HG03045 (cell line): ENCODE data around the gene PPOX.

Experiments used
- ATAC-seq: cut with Tn5 transposase; IDR thresholded peaks from one replicate; pipeline ENCODE4 v1.9.1; 2021; ENCODE audit warnings: mild to moderate bottlenecking, moderate library complexity; ENCODE audit not compliant: unreplicated experiment

Gene PPOX

DNA sequence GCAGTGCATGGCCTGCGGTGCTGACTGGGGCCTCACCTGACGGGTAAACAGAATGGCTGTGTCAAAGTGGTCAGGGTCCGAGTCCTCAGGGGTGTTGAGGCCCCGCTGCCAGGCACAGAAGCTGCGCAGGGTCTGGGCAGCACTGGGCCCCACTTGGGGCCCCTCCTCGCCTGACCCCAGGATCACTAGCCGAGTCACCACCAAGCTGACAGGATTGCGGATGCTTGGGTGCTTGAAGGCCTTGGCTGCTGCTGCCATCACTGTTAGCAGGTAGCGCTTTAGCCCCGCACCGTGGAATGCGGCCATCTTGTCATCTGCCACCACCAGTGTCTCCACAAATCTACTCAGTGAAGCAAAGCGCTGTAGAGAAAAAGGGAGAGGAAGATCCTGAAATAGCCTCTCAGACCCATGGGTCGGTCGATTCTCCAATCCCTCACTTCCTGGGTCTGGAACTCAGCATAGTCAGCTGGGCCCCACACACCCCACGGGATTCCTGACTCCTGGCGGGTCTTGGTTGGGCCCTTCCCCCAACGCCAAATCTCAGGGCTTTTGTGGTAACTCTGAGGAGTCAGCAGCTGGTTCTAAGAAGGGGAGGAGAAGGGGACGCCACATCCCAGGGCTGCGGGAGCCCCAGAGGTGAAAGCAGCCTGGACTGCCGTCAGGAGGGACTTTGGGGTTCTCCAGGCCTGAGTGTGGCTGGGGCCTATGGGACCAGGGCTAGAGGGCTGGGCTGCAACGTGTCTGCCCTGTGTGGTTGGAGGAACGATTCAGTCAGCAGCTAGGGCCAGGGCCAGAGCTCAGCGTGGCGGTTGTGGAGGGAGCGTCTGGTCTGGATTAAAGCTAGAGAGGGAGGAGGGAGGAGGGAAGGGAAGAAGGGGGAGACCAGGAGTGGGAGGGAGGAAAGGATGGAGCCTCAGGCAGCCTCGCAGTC is 30.6 kb downstream of the PPOX start:
- no peak for ATAC-seq

- ATAC-seq = no peak
These were observed 31.5 kb downstream of the PPOX start for GRCh38 chr1:161197560-161198193.

- no peak for ATAC-seq
These were observed 32.1 kb downstream of the PPOX start for GRCh38 chr1:161198194-161198896.

DNA sequence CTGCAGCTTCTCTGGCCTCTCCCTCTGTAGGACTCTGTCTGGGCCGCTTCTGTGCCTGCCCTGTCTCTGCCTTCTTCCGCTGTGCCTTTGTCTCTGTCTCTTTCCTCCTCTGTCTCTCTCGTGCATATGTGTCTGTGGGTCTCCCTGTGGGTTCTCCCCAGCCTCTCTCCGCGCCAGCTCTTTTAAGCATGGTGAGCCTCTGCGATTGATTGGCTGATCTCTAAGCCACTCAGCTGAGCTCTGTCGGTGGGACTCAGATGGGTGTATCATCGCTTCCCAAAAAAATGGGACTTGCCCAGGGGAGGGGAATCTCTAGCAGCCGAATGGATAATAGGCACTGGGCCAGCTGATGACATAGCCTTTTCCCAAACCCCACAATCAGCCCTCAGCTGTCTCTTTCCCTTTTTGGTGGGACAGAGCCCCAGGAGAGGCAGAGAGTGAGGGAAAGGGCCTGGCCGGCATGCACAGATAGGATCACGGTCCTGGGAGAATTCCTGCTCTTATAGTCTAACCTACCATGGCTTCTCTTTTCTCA is 32.7 kb downstream of the PPOX start, which contains the start of gene ADAMTS4:
Gene ADAMTS4 (minus strand): TSS at position 158 of the 535 bp plus-strand sequence. CDS start 427 bp downstream, outside the sequence.
- no peak for ATAC-seq

GRCh38 chr1:161199506-161200139 is 33.4 kb downstream of the PPOX start:
- ATAC-seq = no peak

DNA sequence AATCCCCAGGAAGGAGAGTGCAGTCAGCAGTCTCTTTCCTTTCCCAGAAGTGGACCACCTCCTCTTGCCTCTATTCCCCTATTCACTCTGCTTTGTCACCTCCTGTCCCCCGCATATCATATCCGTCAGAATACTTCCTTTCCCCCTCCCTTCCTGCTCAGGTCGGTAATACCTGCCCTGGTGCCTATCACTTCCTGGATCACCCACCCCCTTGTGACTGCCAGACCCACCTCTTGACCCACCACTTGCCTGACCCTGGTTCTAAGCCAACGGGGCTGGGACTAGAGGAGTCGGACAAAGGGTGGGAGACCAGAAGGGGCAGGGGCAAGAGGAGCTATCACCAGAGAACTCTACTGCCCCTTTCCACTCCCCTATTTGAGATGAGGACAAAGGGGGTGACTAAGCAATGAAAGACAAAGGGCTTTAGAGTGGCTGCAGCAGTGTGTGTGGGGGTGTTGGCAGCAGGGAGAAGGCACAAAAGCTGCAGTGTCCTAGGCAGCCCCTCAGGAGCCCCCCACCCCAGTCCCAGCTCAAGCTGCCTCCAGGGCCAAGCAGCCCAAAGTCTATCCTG is 34.3 kb downstream of the PPOX start:
- no peak for ATAC-seq

DNA sequence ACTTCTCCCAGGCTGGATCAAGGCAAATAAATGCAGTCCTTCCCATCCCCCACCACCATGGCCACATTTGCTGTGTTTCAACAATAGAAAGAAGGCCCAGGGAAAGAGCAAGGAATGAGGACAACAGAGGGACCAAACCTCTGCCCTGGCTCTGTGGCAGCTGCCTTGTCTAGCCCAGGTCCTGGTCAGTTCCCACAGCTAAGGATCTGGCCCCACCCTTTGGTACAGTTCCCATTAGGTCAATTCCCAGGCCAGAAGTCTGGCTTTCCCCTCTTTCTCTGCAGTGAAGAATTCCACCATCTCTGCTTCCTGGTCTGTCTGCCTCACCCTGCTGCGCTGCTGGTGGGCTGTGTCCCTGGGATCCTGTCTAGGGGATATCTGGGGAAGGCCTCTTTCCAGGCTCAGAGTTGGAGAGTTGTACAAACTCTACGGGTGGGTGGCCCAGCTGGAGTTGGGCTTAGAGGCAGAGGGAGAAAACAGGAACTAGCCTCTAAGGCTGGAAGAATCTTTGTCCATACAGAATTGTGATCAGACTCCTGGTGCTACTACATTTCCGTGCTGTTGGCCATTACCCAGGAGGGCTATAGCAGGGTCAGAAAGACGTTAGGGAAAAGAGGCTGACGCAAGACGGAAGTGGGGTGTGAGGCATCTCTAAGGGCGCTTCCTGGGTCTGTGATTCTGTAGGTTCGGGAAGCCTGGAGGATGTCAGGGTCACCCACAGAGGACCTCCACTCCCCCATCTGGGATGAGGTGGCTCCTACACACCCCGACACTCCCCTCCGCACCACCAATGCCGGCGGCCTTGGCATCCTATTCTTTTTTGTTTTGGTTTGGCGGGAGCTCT is 35.0 kb downstream of the PPOX start:
- no peak for ATAC-seq

DNA sequence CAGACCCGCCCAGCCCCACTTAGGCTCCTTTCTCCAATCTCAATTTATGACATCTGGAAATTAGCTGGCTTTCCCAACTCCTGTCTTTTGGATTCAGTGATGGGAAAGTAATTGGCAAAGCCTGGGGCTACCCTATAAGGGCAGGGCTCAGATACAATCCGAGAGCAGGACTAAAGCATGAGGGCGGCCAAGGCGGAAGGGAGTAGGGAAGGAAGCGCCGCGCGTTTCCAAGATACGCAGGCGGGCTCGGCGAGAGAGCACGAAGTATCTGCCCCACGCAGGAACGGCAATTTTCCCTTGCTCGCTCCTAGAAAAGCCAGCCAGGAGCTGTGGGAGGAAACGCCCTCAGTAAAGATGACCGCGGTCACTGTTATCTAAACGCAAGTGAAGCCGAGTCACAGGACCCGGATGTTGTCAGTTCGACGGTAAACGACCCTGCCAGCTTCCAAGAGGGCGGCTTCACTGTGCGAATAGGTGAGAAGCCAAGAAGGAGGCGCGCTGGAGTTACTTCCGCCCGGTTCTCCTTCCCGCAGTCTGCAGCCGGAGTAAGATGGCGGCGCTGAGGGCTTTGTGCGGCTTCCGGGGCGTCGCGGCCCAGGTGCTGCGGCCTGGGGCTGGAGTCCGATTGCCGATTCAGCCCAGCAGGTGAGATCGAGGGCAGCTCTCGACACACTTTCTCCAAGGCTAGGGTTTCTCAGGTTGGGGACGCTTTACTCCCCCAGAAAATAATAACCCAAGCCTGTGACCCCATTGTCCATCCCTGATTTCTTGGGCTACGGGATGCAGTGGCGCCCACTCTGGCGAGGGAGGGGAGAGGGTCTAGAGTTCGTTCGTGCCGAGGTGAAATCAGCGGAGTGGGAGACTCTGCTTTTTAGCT is 35.8 kb downstream of the PPOX start, which contains the start of gene NDUFS2:
Gene NDUFS2 (plus strand): TSS at position 532 of the 877 bp plus-strand sequence. CDS start 19 bp downstream, at position 551.
- ATAC-seq = peak; percentile 95

DNA sequence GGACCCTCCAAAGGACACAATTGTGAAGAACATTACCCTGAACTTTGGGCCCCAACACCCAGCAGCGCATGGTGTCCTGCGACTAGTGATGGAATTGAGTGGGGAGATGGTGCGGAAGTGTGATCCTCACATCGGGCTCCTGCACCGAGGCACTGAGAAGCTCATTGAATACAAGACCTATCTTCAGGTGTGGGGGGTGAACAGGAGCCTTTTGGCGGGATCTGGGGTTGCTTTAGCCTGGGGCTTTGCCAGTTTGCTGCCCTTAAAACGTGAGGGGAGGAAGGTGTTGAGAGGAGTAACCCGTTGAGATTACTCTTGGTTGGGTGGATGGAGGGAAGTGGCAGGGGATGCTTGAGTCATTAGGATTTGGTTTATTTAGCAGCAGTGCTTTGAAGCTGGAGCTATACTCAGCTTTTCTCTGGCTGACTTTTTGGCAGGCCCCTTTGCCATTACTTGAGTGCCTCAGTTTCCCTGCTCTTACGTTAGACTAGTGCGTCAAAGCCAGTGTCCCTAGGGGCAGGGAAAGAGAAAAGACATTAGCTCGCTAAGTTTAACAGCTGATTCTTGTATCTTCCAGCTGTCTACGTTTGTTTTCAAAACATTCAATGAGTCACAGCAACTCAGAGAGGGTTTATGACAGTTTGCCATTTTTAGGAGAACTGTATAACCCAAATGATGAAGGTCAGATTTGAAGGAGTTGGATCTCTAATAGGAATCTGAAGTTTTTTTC is 40.4 kb downstream of the PPOX start:
- no peak for ATAC-seq

GRCh38 chr1:161207173-161207572 is 40.9 kb downstream of the PPOX start:
- no peak for ATAC-seq

DNA sequence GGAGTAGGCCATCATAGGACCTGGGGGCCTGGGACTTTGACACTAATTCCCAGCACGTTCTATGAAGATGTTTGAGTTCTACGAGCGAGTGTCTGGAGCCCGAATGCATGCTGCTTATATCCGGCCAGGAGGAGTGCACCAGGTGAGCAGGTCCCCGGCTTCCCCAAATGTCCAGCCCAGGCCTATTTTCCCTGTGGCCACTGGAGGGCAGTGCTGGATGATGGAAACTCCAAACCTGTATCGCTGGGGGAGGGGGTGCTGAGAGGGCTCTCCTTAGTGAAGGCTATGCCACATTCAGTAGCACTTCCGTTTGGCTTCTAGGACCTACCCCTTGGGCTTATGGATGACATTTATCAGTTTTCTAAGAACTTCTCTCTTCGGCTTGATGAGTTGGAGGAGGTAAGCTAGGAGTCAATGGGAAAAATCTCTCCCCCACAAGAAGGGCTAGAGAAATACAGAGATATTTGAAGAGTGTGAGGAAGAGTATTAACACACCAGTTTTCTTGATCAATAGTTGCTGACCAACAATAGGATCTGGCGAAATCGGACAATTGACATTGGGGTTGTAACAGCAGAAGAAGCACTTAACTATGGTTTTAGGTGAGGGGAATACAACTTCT is 43.7 kb downstream of the PPOX start:
- peak; percentile 70 for ATAC-seq

DNA sequence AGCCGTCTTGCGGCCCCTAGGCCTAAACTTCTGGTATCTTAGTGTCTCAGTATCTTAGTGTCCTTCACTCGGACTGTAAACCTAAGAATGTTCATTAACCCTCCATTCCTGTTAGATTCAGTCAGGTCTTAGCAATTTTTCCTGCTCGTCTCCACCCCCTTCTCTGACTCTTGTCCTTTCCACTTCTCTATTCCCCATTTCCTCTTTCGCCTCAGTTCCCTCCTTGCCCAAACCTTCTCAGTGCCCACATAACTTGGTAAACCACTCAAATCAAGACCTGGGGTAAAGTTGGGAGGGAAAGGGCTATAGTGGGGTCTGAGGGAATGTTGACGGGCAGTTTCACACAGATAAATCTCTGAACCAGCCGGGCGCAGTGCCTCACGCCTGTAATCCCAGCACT is 48.1 kb downstream of the PPOX start:
- no peak for ATAC-seq

GRCh38 chr1:161215076-161215475 is 48.9 kb downstream of the PPOX start, which contains the start of gene FCER1G:
Gene FCER1G (plus strand): TSS chr1:161215295. CDS start chr1:161215322, 27 bp downstream.
- no peak for ATAC-seq

DNA sequence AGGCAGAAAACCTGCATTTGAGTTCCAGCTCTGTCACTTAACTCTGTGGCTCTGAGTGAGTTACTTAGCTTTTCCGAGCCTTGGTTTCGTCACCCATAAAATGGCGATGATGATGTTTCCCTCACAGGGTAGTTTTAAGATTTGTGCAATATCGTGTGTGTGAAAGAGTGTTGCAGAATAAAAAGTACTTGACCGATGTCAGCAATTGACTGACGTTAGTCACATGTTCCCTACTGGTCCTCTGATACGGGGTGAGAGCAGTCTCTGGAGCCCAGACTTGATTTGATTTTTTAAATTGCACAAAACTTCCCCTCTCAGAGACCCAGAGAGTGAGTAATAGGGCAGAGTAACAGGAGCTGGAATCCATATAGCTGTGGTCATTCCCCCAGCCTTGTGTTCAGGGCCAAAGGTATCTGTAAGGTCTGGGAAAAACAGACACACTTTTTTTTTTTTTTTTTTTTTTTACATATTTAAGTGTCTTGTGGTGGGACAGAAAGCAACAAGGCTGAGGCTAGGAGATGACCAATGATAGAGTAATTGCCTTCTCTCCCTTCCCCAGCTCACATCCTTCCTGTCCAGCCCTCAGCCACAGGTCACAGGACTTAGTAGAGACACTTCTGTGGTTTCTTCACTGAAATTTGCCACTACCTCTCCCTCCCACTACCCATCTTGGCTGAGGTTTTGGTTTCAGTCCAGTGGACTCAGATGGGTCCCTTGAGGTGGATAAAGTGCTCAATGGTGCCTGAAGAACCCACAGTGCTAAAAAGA is 50.9 kb downstream of the PPOX start:
- ATAC-seq = peak; percentile 78

GRCh38 chr1:161217831-161218230 is 51.6 kb downstream of the PPOX start:
- ATAC-seq = peak; percentile 13

DNA sequence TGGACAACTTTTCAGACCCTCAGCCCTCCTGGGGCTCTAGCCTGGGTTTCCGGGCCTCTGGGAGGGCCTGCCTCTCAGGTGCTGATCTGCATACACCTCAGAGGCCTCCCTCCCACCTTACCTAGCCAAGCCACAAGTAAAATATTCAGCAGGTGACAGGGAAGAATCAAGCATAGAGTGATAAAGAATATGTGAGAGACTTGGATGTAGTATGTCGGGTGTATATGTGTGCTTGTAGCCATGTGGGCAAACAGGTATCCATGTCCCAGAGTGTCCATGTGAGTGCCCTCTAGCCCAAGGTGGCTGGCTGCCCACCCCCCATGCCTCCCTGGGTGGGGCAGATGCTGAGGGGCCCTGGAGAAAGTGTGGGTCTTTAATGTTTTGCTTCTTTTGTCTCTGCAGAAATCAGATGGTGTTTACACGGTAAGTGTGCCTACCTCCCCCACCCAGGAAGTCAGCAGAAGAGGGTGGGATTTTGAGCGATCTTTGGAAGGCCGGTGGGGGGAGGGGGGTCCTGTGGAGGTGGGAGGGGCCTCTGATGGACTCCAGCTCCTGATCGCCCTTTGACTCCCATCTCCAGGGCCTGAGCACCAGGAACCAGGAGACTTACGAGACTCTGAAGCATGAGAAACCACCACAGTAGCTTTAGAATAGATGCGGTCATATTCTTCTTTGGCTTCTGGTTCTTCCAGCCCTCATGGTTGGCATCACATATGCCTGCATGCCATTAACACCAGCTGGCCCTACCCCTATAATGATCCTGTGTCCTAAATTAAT is 52.3 kb downstream of the PPOX start:
- no peak for ATAC-seq
